ENCODE results near the gene KCNK17.

DNA sequence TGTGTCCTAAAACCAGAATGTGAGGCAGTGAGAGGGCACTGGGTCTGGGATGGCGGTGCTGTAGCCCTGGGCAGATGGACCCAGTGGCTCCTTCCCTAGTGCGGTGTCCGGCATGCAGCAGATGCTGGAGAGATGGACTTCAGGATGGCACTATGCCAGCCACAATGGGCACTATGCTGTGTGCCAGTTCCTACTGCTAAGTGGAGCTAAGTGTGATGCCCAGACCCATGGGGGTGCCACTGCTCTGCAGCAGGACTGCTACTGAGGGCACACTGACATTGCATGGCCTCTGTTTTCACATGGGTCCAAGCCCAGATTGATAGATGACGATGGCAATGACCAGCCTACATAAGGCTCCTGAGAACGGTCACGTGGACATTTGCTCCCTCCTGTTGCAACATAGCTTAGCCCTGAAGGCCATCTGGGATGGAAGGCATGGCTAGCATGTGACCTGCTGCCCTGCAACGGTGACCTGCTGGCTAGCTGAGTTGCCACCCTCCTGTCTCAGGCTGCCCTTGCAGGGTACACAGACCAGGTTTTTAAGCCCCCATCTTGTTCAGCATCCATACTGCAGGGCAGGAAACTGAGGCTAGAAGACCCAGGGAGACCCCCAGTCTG lies 39.6 kb upstream of the KCNK17 start:
- TF ChIP-seq POLR2AphosphoS5 (IDR thresholded peaks at IDR 0.05): no peak
- no peak for TF ChIP-seq CTCF (IDR thresholded peaks at IDR 0.05)
- no peak for TF ChIP-seq EP300 (IDR thresholded peaks at IDR 0.05)
- no peak for TF ChIP-seq POLR2A (IDR thresholded peaks at IDR 0.05)

Measured in stomach (tissue), 4 donors.